IMR-90 (cell line): ENCODE results near the gene JAKMIP1. TPM values are rescaled to one million over a fixed set of nuclear protein-coding genes. Genes with fewer than 3 reads are reported as not detected.

ENCODE experiments used
- ATAC-seq: fragments of 200-7000 bp; cut with Tn5 transposase; 2 replicates; pipeline ENCODE4 v1.9.1; 2020; ENCODE audit warnings: low read depth, mild to moderate bottlenecking, moderate library complexity
- BruUV-seq: library from RNA; stranded (reverse); fragments of 400-500 nt; replicated peaks from 2 replicates; lab custom pipeline; 2021; lab: Mats Ljungman, UMichigan
- CTCF ChIA-PET: fragments of 300-600 bp; formaldehyde crosslinking; extraction: SDS; loops from one replicate; lab custom pipeline; 2021; ENCODE audit warnings: antibody characterized with exemption; lab: Yijun Ruan, JAX
- POLR2A ChIA-PET: fragments of 300-600 bp; sonication (Branson Sonifier 250); formaldehyde crosslinking; loops from one replicate; lab custom pipeline; 2022; ENCODE audit warnings: antibody characterized with exemption; ENCODE audit not compliant: unreplicated experiment; lab: Charles Lee
- DNase-seq: peaks from one replicate; pipeline ENCODE4 v3.0.0; 2013
- H2AFZ ChIP-seq: replicated peaks from 2 replicates; pipeline ENCODE3; 2013; ENCODE audit warnings: low read length, mild to moderate bottlenecking; ENCODE audit not compliant: poor library complexity
- H2AK5ac ChIP-seq: 2 replicates; pipeline ENCODE4 v1.6.1; 2013; ENCODE audit warnings: low read depth, low read length, inconsistent platforms
- H2AK9ac ChIP-seq: replicated peaks from 2 replicates; pipeline ENCODE3; 2013; ENCODE audit warnings: mild to moderate bottlenecking, low read depth, low read length, moderate library complexity; ENCODE audit not compliant: poor library complexity
- H2BK120ac ChIP-seq: 2 replicates; pipeline ENCODE4 v1.6.1; 2013; ENCODE audit warnings: low read depth, low read length, inconsistent platforms
- H2BK15ac ChIP-seq: 3 replicates; pipeline ENCODE4 v1.6.1; 2013; ENCODE audit warnings: low read depth, low read length, inconsistent platforms
- H2BK20ac ChIP-seq: 2 replicates; pipeline ENCODE4 v1.6.1; 2013; ENCODE audit warnings: low read depth, mild to moderate bottlenecking, inconsistent platforms, low read length, moderate library complexity
- H2BK5ac ChIP-seq: 2 replicates; pipeline ENCODE4 v1.6.1; 2013; ENCODE audit warnings: mild to moderate bottlenecking, low read depth, low read length, inconsistent platforms; ENCODE audit not compliant: poor library complexity, severe bottlenecking
- H3K14ac ChIP-seq: replicated peaks from 2 replicates; pipeline ENCODE4 v1.6.1; 2013; ENCODE audit warnings: low read depth, low read length, inconsistent platforms
- H3K18ac ChIP-seq: 2 replicates; pipeline ENCODE4 v1.6.1; 2013; ENCODE audit warnings: low read depth, low read length, control low read depth
- H3K23ac ChIP-seq: 2 replicates; pipeline ENCODE4 v1.6.1; 2013; ENCODE audit warnings: low read depth, low read length, inconsistent platforms
- H3K27ac ChIP-seq: 2 replicates; pipeline ENCODE4 v1.5.1; 2013; ENCODE audit warnings: mild to moderate bottlenecking, control low read depth, low read length; ENCODE audit not compliant: insufficient read depth
- H3K27me3 ChIP-seq: 2 replicates; pipeline ENCODE4 v1.6.1; 2013; ENCODE audit warnings: low read length; ENCODE audit not compliant: control insufficient read depth, insufficient read depth
- H3K36me3 ChIP-seq: 2 replicates; pipeline ENCODE4 v1.6.1; 2013; ENCODE audit warnings: low read length, mixed read lengths; ENCODE audit not compliant: control insufficient read depth, insufficient read depth
- H3K4ac ChIP-seq: 2 replicates; pipeline ENCODE4 v1.6.1; 2013; ENCODE audit warnings: low read depth, low read length, inconsistent platforms
- H3K4me1 ChIP-seq: 2 replicates; pipeline ENCODE4 v1.6.1; 2013; ENCODE audit warnings: low read length, mixed read lengths; ENCODE audit not compliant: control insufficient read depth, insufficient read depth
- H3K4me2 ChIP-seq: 2 replicates; pipeline ENCODE4 v1.6.1; 2013; ENCODE audit warnings: low read depth, mild to moderate bottlenecking, control low read depth, low read length, moderate library complexity
- H3K4me3 ChIP-seq: 2 replicates; pipeline ENCODE4 v1.5.1; 2013; ENCODE audit warnings: low read depth, mild to moderate bottlenecking, control low read depth, low read length, moderate library complexity; ENCODE audit not compliant: insufficient read depth
- H3K56ac ChIP-seq: 2 replicates; pipeline ENCODE4 v1.6.1; 2013; ENCODE audit warnings: low read length, inconsistent platforms; ENCODE audit not compliant: insufficient read depth; ENCODE audit errors: extremely low read depth
- H3K79me1 ChIP-seq, 2 experiments: 2 replicates each; pipeline ENCODE4 v1.6.1; 2013; ENCODE audit warnings: low read length in 2 of 2, inconsistent platforms in 1 of 2, low read depth in 1 of 2
- H3K9ac ChIP-seq: 2 replicates; pipeline ENCODE4 v1.6.1; 2013; ENCODE audit warnings: low read depth, low read length, control low read depth
- H3K9me1 ChIP-seq: 2 replicates; pipeline ENCODE4 v1.6.1; 2013; ENCODE audit warnings: low read length, inconsistent platforms; ENCODE audit not compliant: insufficient read depth
- H3K9me3 ChIP-seq: 2 replicates; pipeline ENCODE4 v1.6.1; 2013; ENCODE audit warnings: low read length; ENCODE audit not compliant: control insufficient read depth, insufficient read depth
- H4K20me1 ChIP-seq: 2 replicates; pipeline ENCODE4 v1.6.1; 2013; ENCODE audit warnings: low read length, inconsistent platforms; ENCODE audit not compliant: insufficient read depth
- H4K5ac ChIP-seq: 2 replicates; pipeline ENCODE4 v1.6.1; 2013; ENCODE audit warnings: mild to moderate bottlenecking, low read depth, low read length, control low read depth
- H4K8ac ChIP-seq, 2 experiments: 2 replicates each; pipeline ENCODE4 v1.6.1; 2013; ENCODE audit warnings: low read depth in 2 of 2, low read length in 2 of 2, control low read depth in 1 of 2, inconsistent platforms in 1 of 2
- H4K91ac ChIP-seq: 2 replicates; pipeline ENCODE4 v1.6.1; 2013; ENCODE audit warnings: low read depth, low read length, inconsistent platforms; ENCODE audit not compliant: insufficient read depth
- CEBPB ChIP-seq: IDR thresholded peaks from 2 replicates; pipeline ENCODE4 v1.6.1; 2012; ENCODE audit warnings: low read depth, low read length, improper control_type of control experiment
- CHD1 ChIP-seq: IDR thresholded peaks from 2 replicates; pipeline ENCODE4 v1.6.1; 2012; ENCODE audit warnings: low read depth, low read length, improper control_type of control experiment
- FOS ChIP-seq: fragments of 150-350 bp; IDR thresholded peaks from 2 replicates; pipeline ENCODE4 v1.6.1; 2016; ENCODE audit warnings: low read depth, low read length
- MAFK ChIP-seq: IDR thresholded peaks from 2 replicates; pipeline ENCODE4 v1.6.1; 2012; ENCODE audit warnings: low read depth, low read length, improper control_type of control experiment
- RAD21 ChIP-seq: IDR thresholded peaks from 2 replicates; pipeline ENCODE4 v1.6.1; 2012; ENCODE audit warnings: low read length, improper control_type of control experiment
- RFX5 ChIP-seq: IDR thresholded peaks from 2 replicates; pipeline ENCODE4 v1.8.0; 2012; ENCODE audit warnings: low read depth, mild to moderate bottlenecking, low read length, moderate library complexity
- SMC3 ChIP-seq: fragments of 150-350 bp; IDR thresholded peaks from 2 replicates; pipeline ENCODE4 v1.6.1; 2016; ENCODE audit warnings: low read depth, mild to moderate bottlenecking, antibody characterized with exemption, low read length, moderate library complexity
- WGBS, 2 experiments: methylation state at CpG; one replicate each; pipeline versions ENCODE4 v1.1.5 to v1.1.7; 2013; ENCODE audit warnings: missing lambda C conversion rate in 2 of 2; ENCODE audit not compliant: insufficient read length in 1 of 2; ENCODE audit errors: extremely low coverage in 2 of 2; 5-methylcytosine and 5-hydroxymethylcytosine counted together
- dilution Hi-C: fragments of 300-500 bp; cut with HindIII; formaldehyde crosslinking; loops from one replicate; pipeline ENCODE4 v1.14.3; 2018; ENCODE audit warnings: low sequenced_read_pairs; ENCODE audit not compliant: unreplicated experiment
- in situ Hi-C: fragments of 300-500 bp; cut with MboI; formaldehyde crosslinking; loops from 3 replicates; pipeline ENCODE4 v1.14.3; 2019; ENCODE audit warnings: low sequenced_read_pairs, inconsistent platforms, mixed read lengths
- intact Hi-C: fragments of 100-400 bp; cut with micrococcal nuclease; formaldehyde crosslinking; loops from 2 replicates; pipeline ENCODE4 v1.10.0; 2022
- polyA plus RNA-seq, 3 experiments: library from polyadenylated mRNA; depleted of rRNA; stranded (reverse); fragments of >200 nt; gene quantifications; 2 replicates each; pipeline ENCODE4 v1.2.3, GENCODE V29; 2012; ENCODE audit warnings: low replicate concordance in 1 of 3
- total RNA-seq: library from RNA; depleted of rRNA; stranded (reverse); fragments of >200 nt; gene quantifications from 2 replicates; pipeline ENCODE4 v1.2.3, GENCODE V29; 2012

The JAKMIP1 gene
- total and polyA plus RNA-seq, 2 of the 4 experiments (the other 2 are of a cell fraction): not detected

- Histone ChIP-seq H2AK9ac (no peak overlapping the region), H2BK5ac (no peak overlapping the region), H3K4ac (no peak overlapping the region), H3K27me3 (no peaks in the 10 kb centered on the region; the same call in 1 of the 2 replicates), H4K8ac (no peak overlapping the region), H2BK120ac (no peak overlapping the region), H3K4me2 (no peak overlapping the region), H3K36me3 (no peaks in the 10 kb centered on the region), H3K79me1 (no peaks in the 10 kb centered on the region), H3K4me3 (no peak overlapping the region), H3K9me3 (no peaks in the 10 kb centered on the region), H4K91ac (no peak overlapping the region), H3K9ac (no peak overlapping the region), H3K27ac (no peak overlapping the region), H3K18ac (no peak overlapping the region), H2AFZ (no peak overlapping the region), H4K20me1 (no peaks in the 10 kb centered on the region), H2AK5ac (no peak overlapping the region), H3K14ac (no peak overlapping the region), H2BK15ac (no peak overlapping the region), H3K23ac (no peak overlapping the region), H4K5ac (no peak overlapping the region), H3K56ac (no peak overlapping the region), H3K4me1 (no peaks in the 10 kb centered on the region), H2BK20ac (no peak overlapping the region), H3K9me1 (no peaks in the 10 kb centered on the region)
- no peak for ATAC-seq
- ChIA-PET POLR2A (no interaction called here), CTCF (no interaction called here)
- TF ChIP-seq MAFK (no peak), RFX5 (no peak), SMC3 (no peak), CEBPB (no peak), CHD1 (no peak), FOS (no peak), RAD21 (no peak)
- dilution Hi-C loops (no loop called here), intact Hi-C loops (no loop called here), in situ Hi-C loops (no loop called here)
- no peak for DNase-seq
- no TSS peak for BruUV-seq
- no CpG with 5 or more reads among the region's 3 CpGs for WGBS, 2 experiments
Measured at GRCh38 chr4:6216588-6216987, 16.2 kb upstream of the JAKMIP1 start.
